SK-N-MC (cell line): ENCODE results near the gene ATE1.
"Not testable (repeated sequence)": the region's sequence is repeated elsewhere in the genome, so short reads cannot be mapped to it uniquely, and the experiment has no call there.

Experiments
- DNase-seq: peaks from one replicate; pipeline ENCODE4 v3.0.0-alpha.2; 2011; ENCODE audit warnings: low read depth, low spot score
- H3K27ac ChIP-seq: fragments of 200-600 bp; sonication (generic); 2 replicates; pipeline ENCODE4 v1.5.1; 2016; ENCODE audit warnings: mixed run types
- H3K36me3 ChIP-seq: fragments of 200-600 bp; sonication (generic); 2 replicates; pipeline ENCODE4 v1.6.1; 2017; ENCODE audit warnings: antibody characterized with exemption, low read length, mixed read lengths; ENCODE audit not compliant: insufficient read depth
- H3K4me3 ChIP-seq: fragments of 200-600 bp; sonication (generic); 2 replicates; pipeline ENCODE4 v1.5.1; 2016
- H3K9ac ChIP-seq: fragments of 200-600 bp; sonication (generic); 2 replicates; pipeline ENCODE4 v1.8.0; 2017; ENCODE audit warnings: mixed run types, mixed read lengths; ENCODE audit not compliant: insufficient read length
- H3K9me3 ChIP-seq: fragments of 200-600 bp; sonication (generic); 2 replicates; pipeline ENCODE4 v1.6.1; 2017; ENCODE audit warnings: low read depth, mild to moderate bottlenecking, antibody characterized with exemption, low read length, moderate library complexity, mixed read lengths
- EZH2 ChIP-seq: fragments of 200-600 bp; sonication (generic); IDR thresholded peaks from one replicate; pipeline ENCODE4 v1.6.1; 2017; ENCODE audit warnings: antibody characterized with exemption
- FOXP2 ChIP-seq: optimal IDR thresholded peaks from 2 replicates; pipeline ENCODE3; 2011; ENCODE audit warnings: mild to moderate bottlenecking, moderate library complexity; ENCODE audit not compliant: insufficient read depth; ENCODE audit errors: extremely low read length, control extremely low read depth
- POLR2AphosphoS5 ChIP-seq: IDR thresholded peaks from 2 replicates; pipeline ENCODE4 v1.6.1; 2012; ENCODE audit warnings: mild to moderate bottlenecking, low read depth, low read length, borderline replicate concordance

Gene ATE1

GRCh38 chr10:121834757-121835156, 93.1 kb downstream of the ATE1 start:
- Histone ChIP-seq H3K4me3 (no peak overlapping the region), H3K9me3 (no peaks in the 10 kb centered on the region), H3K27ac (no peak overlapping the region), H3K9ac (no peak overlapping the region), H3K36me3 (no peaks in the 10 kb centered on the region)
- TF ChIP-seq FOXP2, result no peak
- no peak for TF ChIP-seq EZH2
- no peak for TF ChIP-seq POLR2AphosphoS5
- no peak for DNase-seq

DNA sequence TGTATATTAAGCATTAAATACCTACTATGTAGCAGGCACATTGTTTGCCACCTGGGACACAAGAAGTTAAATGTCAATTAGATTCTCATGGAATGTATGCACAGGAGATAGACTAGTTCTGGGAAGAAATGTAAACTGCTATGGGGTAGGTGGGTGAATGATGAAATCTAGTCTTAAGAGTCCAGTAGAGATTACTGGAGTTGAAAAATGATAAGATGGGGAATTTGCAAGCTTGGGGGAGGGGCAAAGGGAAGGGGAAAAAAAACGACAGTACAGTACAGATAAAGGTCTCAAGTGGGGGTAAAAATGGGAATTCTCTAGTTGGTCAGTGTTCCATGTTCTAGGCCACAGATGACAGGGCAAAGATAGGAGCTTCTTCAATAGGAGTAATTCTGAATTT, 94.4 kb downstream of the ATE1 start:
- TF ChIP-seq FOXP2, result no peak

DNA sequence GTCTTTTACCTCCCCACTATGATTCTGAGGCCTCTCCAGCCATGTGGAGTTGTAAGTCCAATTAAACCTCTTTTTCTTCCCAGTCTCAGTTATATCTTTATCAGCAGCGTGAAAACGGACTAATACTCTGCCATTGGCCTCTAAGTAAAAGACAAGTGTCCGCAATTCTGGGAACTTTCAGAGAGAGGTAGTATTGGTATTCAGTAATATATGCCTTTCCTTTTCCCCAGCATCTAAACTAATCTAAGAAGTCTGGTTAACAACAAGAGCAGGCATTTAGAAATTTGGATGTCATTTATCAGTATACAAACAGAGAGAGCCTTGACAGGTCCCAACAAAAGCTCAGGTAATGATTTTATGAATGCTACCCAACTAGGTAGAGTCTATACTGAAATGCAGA, 95.2 kb downstream of the ATE1 start:
- H3K36me3 ChIP-seq, result no peaks in the 10 kb centered on the region
- no peak overlapping the region for H3K9ac ChIP-seq
- H3K9me3 ChIP-seq, result no peaks in the 10 kb centered on the region
- TF ChIP-seq POLR2AphosphoS5 (no peak), EZH2 (no peak), FOXP2 (no peak)
- H3K27ac ChIP-seq, result no peak overlapping the region
- H3K4me3 ChIP-seq, result no peak overlapping the region
- DNase-seq, result no peak

More for the DNA sequence above, 94.4 kb downstream of the ATE1 start:
- DNase-seq, result no peak
- Histone ChIP-seq H3K9ac (no peak overlapping the region), H3K4me3 (no peak overlapping the region), H3K9me3 (no peaks in the 10 kb centered on the region), H3K27ac (no peak overlapping the region), H3K36me3 (no peaks in the 10 kb centered on the region)

GRCh38 chr10:121831777-121832176, 96.1 kb downstream of the ATE1 start:
- Histone ChIP-seq H3K36me3 (no peaks in the 10 kb centered on the region), H3K27ac (no peak overlapping the region), H3K4me3 (no peak overlapping the region), H3K9ac (no peak overlapping the region), H3K9me3 (no peaks in the 10 kb centered on the region)
- no peak for DNase-seq
- no peak for TF ChIP-seq EZH2
- no peak for TF ChIP-seq POLR2AphosphoS5
- TF ChIP-seq FOXP2, result no peak

- H3K4me3 ChIP-seq, result no peak overlapping the region
- DNase-seq, result no peak
- no peaks in the 10 kb centered on the region for H3K9me3 ChIP-seq
- H3K36me3 ChIP-seq, result no peaks in the 10 kb centered on the region
- no peak overlapping the region for H3K27ac ChIP-seq
- TF ChIP-seq POLR2AphosphoS5 (no peak), EZH2 (no peak), FOXP2 (no peak)
- no peak overlapping the region for H3K9ac ChIP-seq
Observed at GRCh38 chr10:121831237-121831636, 96.6 kb downstream of the ATE1 start.

DNA sequence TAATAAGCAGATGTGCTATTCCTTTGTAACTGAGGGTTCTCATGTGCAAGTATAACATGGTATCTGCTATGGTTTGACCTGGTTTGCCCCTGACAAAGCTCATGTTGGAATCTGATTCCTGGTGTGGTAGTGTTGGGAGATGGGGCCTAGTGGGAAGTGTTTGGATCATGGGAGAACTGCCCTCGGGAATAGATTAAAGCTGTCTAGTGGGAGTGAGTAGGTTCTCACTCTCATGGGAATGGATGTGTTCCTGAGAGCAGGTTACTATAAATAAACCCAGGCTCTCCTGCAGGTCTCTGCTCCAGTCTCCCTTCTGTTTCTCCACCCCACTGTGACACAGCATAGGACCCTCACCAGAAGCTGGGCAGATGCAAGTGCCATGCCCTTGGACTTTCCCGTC, 97.7 kb downstream of the ATE1 start:
- Histone ChIP-seq H3K4me3 (no peak overlapping the region), H3K36me3 (no peaks in the 10 kb centered on the region), H3K27ac (no peak overlapping the region), H3K9me3 (no peaks in the 10 kb centered on the region), H3K9ac (no peak overlapping the region)
- no peak for DNase-seq
- TF ChIP-seq EZH2 (no peak), FOXP2 (no peak), POLR2AphosphoS5 (no peak)

GRCh38 chr10:121828045-121828444, 99.8 kb downstream of the ATE1 start:
- Histone ChIP-seq H3K9ac (no peak overlapping the region), H3K27ac (no peak overlapping the region), H3K4me3 (no peak overlapping the region), H3K9me3 (no peaks in the 10 kb centered on the region), H3K36me3 (no peaks in the 10 kb centered on the region)
- no peak for DNase-seq
- no peak for TF ChIP-seq POLR2AphosphoS5
- TF ChIP-seq EZH2, result no peak
- no peak for TF ChIP-seq FOXP2

DNA sequence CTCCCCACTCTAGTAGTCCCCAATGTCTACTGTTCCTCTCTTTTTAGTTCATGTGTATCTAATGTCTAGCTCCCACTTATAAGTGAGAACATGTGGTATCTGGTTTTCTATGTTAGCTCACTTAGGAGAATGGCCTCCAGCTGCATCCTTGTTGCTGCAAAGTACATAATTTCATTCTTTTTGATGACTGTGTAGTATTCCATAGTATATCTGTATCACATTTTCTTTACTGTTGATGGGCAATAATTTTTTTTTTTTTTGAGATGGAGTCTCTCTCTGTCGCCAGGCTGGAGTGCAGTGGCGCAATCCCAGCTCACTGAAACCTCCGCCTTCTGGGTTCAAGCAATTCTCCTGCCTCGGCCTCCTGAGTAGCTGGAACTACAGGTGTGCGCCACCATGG, 101.1 kb downstream of the ATE1 start:
- not testable (repeated sequence) for H3K9me3 ChIP-seq, H3K27ac ChIP-seq, H3K36me3 ChIP-seq, DNase-seq, H3K4me3 ChIP-seq, H3K9ac ChIP-seq

DNA sequence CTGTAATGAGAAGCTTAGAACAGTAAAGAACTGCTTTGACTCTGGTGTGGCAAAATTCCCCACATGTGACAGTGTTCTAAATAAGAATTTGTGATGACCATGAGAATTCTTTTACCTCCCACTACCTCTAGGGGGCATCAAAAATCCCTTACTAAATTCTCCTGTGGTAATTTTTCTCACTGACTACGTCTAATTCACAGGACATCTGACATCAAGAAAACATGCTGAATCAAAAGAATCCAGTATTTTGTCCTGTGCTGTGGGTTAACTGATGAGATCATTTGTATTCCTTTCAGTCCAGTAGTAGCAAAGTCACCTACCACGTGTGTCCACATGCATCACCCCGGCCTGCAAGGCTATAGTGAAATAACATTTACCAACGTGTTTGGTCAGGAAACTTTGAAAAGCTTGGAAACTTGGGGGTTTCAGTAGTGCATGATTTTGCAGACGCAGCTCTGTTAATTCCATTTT, 103.8 kb downstream of the ATE1 start:
- H3K9me3 ChIP-seq, result no peaks in the 10 kb centered on the region
- H3K9ac ChIP-seq, result no peak overlapping the region
- no peak overlapping the region for H3K27ac ChIP-seq
- no peak for TF ChIP-seq POLR2AphosphoS5
- no peak for TF ChIP-seq EZH2
- TF ChIP-seq FOXP2, result no peak
- H3K4me3 ChIP-seq, result no peak overlapping the region
- DNase-seq, result no peak
- H3K36me3 ChIP-seq, result no peaks in the 10 kb centered on the region
